Thoracic aorta (tissue), 2 donors: ENCODE measurements around the gene CADPS. TPM values are rescaled to one million over a fixed set of nuclear protein-coding genes. Genes with fewer than 3 reads are reported as not detected.

ENCODE experiments used
- ATAC-seq: fragments of 150-250 bp; one replicate; pipeline ENCODE4 v1.8.0; 2017; ENCODE audit warnings: low read depth; ENCODE audit not compliant: insufficient number of reproducible peaks, low FRiP score
- DNase-seq: peaks from one replicate; pipeline ENCODE4 v3.0.0-alpha.2; 2020; ENCODE audit warnings: low spot score
- H3K27ac ChIP-seq, 2 donors: fragments of 200-600 bp; sonication (generic); 1 replicate in 1 of 2; 2 replicates in 1 of 2; pipeline ENCODE4 v1.5.1; 2016; ENCODE audit warnings: mild to moderate bottlenecking in 2 of 2, moderate library complexity in 2 of 2
- H3K27me3 ChIP-seq: fragments of 200-600 bp; sonication (generic); replicated peaks from 2 replicates; pipeline ENCODE4 v1.6.0; 2016; ENCODE audit warnings: mild to moderate bottlenecking; ENCODE audit not compliant: insufficient read depth
- H3K36me3 ChIP-seq: fragments of 200-600 bp; sonication (generic); one replicate; pipeline ENCODE4 v1.5.1; 2016
- H3K4me1 ChIP-seq, 2 donors: fragments of 200-600 bp; sonication (generic); 1 replicate in 1 of 2; 2 replicates in 1 of 2; pipeline versions ENCODE4 v1.5.1 to v1.6.0; 2016; ENCODE audit warnings: low read depth in 2 of 2, mild to moderate bottlenecking in 1 of 2; ENCODE audit not compliant: control insufficient read depth in 1 of 2
- H3K4me3 ChIP-seq: fragments of 200-600 bp; sonication (generic); 2 replicates; pipeline ENCODE4 v1.5.1; 2016; ENCODE audit warnings: mild to moderate bottlenecking
- H3K9me3 ChIP-seq: fragments of 200-600 bp; sonication (generic); 2 replicates; pipeline ENCODE4 v1.5.1; 2016
- CTCF ChIP-seq: fragments of 200-600 bp; sonication (generic); IDR thresholded peaks from one replicate; pipeline ENCODE4 v1.5.1; 2019; ENCODE audit warnings: antibody characterized with exemption
- total RNA-seq, 2 donors: library from RNA; depleted of rRNA; stranded (reverse); fragments of >200 nt; gene quantifications; one replicate each; pipeline versions ENCODE4 v1.1.0 to v1.2.3, GENCODE V29; 2016

Gene CADPS
- total RNA-seq, 2 donors from 2014 or later = 0.14 to 7.2 TPM

GRCh38 chr3:62777130-62777529 is 98.1 kb downstream of the CADPS start:
- no peaks in the 10 kb centered on the region for H3K27me3 ChIP-seq
- H3K27ac ChIP-seq = no peak overlapping the region
- ATAC-seq (no peak), DNase-seq (no peak)
- no peaks in the 10 kb centered on the region for H3K4me1 ChIP-seq
- H3K4me3 ChIP-seq = no peak overlapping the region
- TF ChIP-seq CTCF = no peak
- no peaks in the 10 kb centered on the region for H3K9me3 ChIP-seq
- H3K36me3 ChIP-seq = no peaks in the 10 kb centered on the region

GRCh38 chr3:62774221-62774620 is 101.0 kb downstream of the CADPS start:
- ATAC-seq (no peak), DNase-seq (no peak)
- no peak for TF ChIP-seq CTCF
- Histone ChIP-seq H3K27me3 (no peaks in the 10 kb centered on the region), H3K9me3 (no peaks in the 10 kb centered on the region), H3K4me3 (no peak overlapping the region), H3K27ac (no peak overlapping the region), H3K36me3 (no peaks in the 10 kb centered on the region), H3K4me1 (no peaks in the 10 kb centered on the region)

GRCh38 chr3:62771331-62772072 is 103.7 kb downstream of the CADPS start:
- TF ChIP-seq CTCF = no peak
- Histone ChIP-seq H3K4me3 (no peak overlapping the region), H3K9me3 (no peaks in the 10 kb centered on the region), H3K4me1 (no peaks in the 10 kb centered on the region), H3K27ac (no peak overlapping the region), H3K27me3 (no peaks in the 10 kb centered on the region), H3K36me3 (no peaks in the 10 kb centered on the region)
- ATAC-seq = no peak
- no peak for DNase-seq

- ATAC-seq = no peak
- H3K36me3 ChIP-seq = no peaks in the 10 kb centered on the region
- no peak for DNase-seq
- no peaks in the 10 kb centered on the region for H3K27me3 ChIP-seq
- no peaks in the 10 kb centered on the region for H3K9me3 ChIP-seq
- TF ChIP-seq CTCF = no peak
- H3K4me3 ChIP-seq = no peak overlapping the region
- H3K27ac ChIP-seq = no peak overlapping the region
- H3K4me1 ChIP-seq = no peaks in the 10 kb centered on the region
These were observed 106.3 kb downstream of the CADPS start for GRCh38 chr3:62768896-62769295.

GRCh38 chr3:62761711-62762110 is 113.5 kb downstream of the CADPS start:
- no peak for DNase-seq
- H3K27me3 ChIP-seq = no peaks in the 10 kb centered on the region
- H3K36me3 ChIP-seq = no peaks in the 10 kb centered on the region
- no peaks in the 10 kb centered on the region for H3K9me3 ChIP-seq
- no peak overlapping the region for H3K27ac ChIP-seq
- no peaks in the 10 kb centered on the region for H3K4me1 ChIP-seq
- ATAC-seq = no peak
- no peak overlapping the region for H3K4me3 ChIP-seq
- no peak for TF ChIP-seq CTCF
